H1 (cell line): ENCODE data around the gene KCNQ1.

Experiments used
- EGR1 ChIP-seq: IDR thresholded peaks from 2 replicates; pipeline ENCODE4 v1.6.1; 2011; ENCODE audit warnings: low read depth, low read length, borderline replicate concordance
- EP300 ChIP-seq, 2 experiments: IDR thresholded peaks; 1 replicate in 1 of 2; 2 replicates in 1 of 2; pipeline ENCODE4 v1.6.1; 2011 to 2012; ENCODE audit warnings: low read depth in 2 of 2, low read length in 2 of 2, mild to moderate bottlenecking in 2 of 2, borderline replicate concordance in 1 of 2, inconsistent platforms in 1 of 2, moderate library complexity in 1 of 2
- EZH2 ChIP-seq: fragments of 200-600 bp; sonication (generic); IDR thresholded peaks from 2 replicates; pipeline ENCODE4 v1.7.1; 2012; ENCODE audit warnings: low read depth, mild to moderate bottlenecking, moderate library complexity, low read length, inconsistent platforms; ENCODE audit not compliant: severe bottlenecking
- JUND ChIP-seq: IDR thresholded peaks from 2 replicates; pipeline ENCODE4 v1.6.1; 2011; ENCODE audit warnings: mild to moderate bottlenecking, improper control_type of control experiment, low read length
- POLR2A ChIP-seq, 2 experiments: IDR thresholded peaks; 1 replicate in 1 of 2; 2 replicates in 1 of 2; pipeline ENCODE4 v1.6.1; 2011; ENCODE audit warnings: low read depth in 2 of 2, low read length in 2 of 2, mild to moderate bottlenecking in 2 of 2; ENCODE audit errors: control extremely low read depth in 1 of 2
- POLR2AphosphoS5 ChIP-seq: IDR thresholded peaks from 2 replicates; pipeline ENCODE4 v1.6.1; 2011; ENCODE audit warnings: low read depth, low read length
- ZNF274 ChIP-seq: IDR thresholded peaks from 2 replicates; pipeline ENCODE4 v1.7.0; 2012; ENCODE audit warnings: low read length, borderline replicate concordance; ENCODE audit errors: extremely low read depth
- TF ChIP-seq, protein P1 (sequence below), 3 experiments: IDR thresholded peaks; 1 replicate in 2 of 3; 2 replicates in 1 of 3; pipeline versions ENCODE4 v1.5.1 to v1.6.1; 2011; ENCODE audit warnings: low read length in 3 of 3, mild to moderate bottlenecking in 3 of 3, inconsistent platforms in 2 of 3, low read depth in 1 of 3, moderate library complexity in 1 of 3; ENCODE audit not compliant: insufficient read depth in 1 of 3; ENCODE audit errors: control extremely low read depth in 1 of 3
- TF ChIP-seq, protein P2 (sequence below): IDR thresholded peaks from 2 replicates; pipeline ENCODE4 v1.6.1; 2011; ENCODE audit warnings: low read length, improper control_type of control experiment

- TF ChIP-seq EZH2 (no peak), EP300 (IDR thresholded peaks at IDR 0.05; ENCODE audit: borderline replicate concordance in 1 of 2, low read depth in 2 of 2, low read length in 2 of 2) (no peak), JUND (no peak), EGR1 (no peak), POLR2A (IDR thresholded peaks at IDR 0.05; ENCODE audit: control extremely low read depth in 1 of 2, low read depth in 2 of 2, low read length in 2 of 2) (no peak), ZNF274 (no peak), POLR2AphosphoS5 (no peak)
- TF ChIP-seq, protein P1, sequence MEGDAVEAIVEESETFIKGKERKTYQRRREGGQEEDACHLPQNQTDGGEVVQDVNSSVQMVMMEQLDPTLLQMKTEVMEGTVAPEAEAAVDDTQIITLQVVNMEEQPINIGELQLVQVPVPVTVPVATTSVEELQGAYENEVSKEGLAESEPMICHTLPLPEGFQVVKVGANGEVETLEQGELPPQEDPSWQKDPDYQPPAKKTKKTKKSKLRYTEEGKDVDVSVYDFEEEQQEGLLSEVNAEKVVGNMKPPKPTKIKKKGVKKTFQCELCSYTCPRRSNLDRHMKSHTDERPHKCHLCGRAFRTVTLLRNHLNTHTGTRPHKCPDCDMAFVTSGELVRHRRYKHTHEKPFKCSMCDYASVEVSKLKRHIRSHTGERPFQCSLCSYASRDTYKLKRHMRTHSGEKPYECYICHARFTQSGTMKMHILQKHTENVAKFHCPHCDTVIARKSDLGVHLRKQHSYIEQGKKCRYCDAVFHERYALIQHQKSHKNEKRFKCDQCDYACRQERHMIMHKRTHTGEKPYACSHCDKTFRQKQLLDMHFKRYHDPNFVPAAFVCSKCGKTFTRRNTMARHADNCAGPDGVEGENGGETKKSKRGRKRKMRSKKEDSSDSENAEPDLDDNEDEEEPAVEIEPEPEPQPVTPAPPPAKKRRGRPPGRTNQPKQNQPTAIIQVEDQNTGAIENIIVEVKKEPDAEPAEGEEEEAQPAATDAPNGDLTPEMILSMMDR (IDR thresholded peaks at IDR 0.05; ENCODE audit: control extremely low read depth in 1 of 3, insufficient read depth in 1 of 3, low read depth in 1 of 3, low read length in 3 of 3) = no peak
- TF ChIP-seq, protein P2, sequence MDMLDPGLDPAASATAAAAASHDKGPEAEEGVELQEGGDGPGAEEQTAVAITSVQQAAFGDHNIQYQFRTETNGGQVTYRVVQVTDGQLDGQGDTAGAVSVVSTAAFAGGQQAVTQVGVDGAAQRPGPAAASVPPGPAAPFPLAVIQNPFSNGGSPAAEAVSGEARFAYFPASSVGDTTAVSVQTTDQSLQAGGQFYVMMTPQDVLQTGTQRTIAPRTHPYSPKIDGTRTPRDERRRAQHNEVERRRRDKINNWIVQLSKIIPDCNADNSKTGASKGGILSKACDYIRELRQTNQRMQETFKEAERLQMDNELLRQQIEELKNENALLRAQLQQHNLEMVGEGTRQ = no peak
Measured at GRCh38 chr11:2750101-2750681, 305.4 kb downstream of the KCNQ1 start.
